ENCODE measurements around the gene ZPBP.

Gene ZPBP

GRCh38 chr7:50022991-50023390, 70.1 kb downstream of the ZPBP start:
- DNase-seq, result no peak

- DNase-seq, result no peak
These were observed 70.6 kb downstream of the ZPBP start for GRCh38 chr7:50022451-50022850.

GRCh38 chr7:49995681-49996080, 97.4 kb downstream of the ZPBP start:
- no peak for DNase-seq

- no peak for DNase-seq
These were observed 106.9 kb downstream of the ZPBP start for GRCh38 chr7:49986191-49986590.

- DNase-seq, result no peak
These were observed 112.6 kb downstream of the ZPBP start for GRCh38 chr7:49980465-49980864.

- DNase-seq, result no peak
These were observed 116.8 kb downstream of the ZPBP start for GRCh38 chr7:49976238-49976637.

- no peak for DNase-seq
These were observed 119.0 kb downstream of the ZPBP start for GRCh38 chr7:49974035-49974434.

- no peak for DNase-seq
These were observed 155.4 kb downstream of the ZPBP start for GRCh38 chr7:49937608-49938007.

- DNase-seq, result no peak
These were observed 161.4 kb downstream of the ZPBP start for GRCh38 chr7:49931627-49932026.

- no peak for DNase-seq
These were observed 164.3 kb downstream of the ZPBP start for GRCh38 chr7:49928787-49929186.

- DNase-seq, result no peak
These were observed 165.4 kb downstream of the ZPBP start for GRCh38 chr7:49927631-49928030.

GRCh38 chr7:49926720-49927119, 166.3 kb downstream of the ZPBP start:
- no peak for DNase-seq

GRCh38 chr7:49911909-49912308, 181.1 kb downstream of the ZPBP start:
- no peak for DNase-seq

- no peak for DNase-seq
These were observed 198.5 kb downstream of the ZPBP start for GRCh38 chr7:49894543-49894942.

- no peak for DNase-seq
These were observed 199.9 kb downstream of the ZPBP start for GRCh38 chr7:49893131-49893530.

- DNase-seq, result no peak
These were observed 200.6 kb downstream of the ZPBP start for GRCh38 chr7:49892481-49892880.

Data from NCI-H187 treated with DMSO at 0.1 percent for 48 hours (cell line).